Posterior vena cava (tissue), 2 donors: ENCODE measurements around the gene ARHGEF2. TPM values are rescaled to one million over a fixed set of nuclear protein-coding genes. Genes with fewer than 3 reads are reported as not detected.

Experiments used
- DNase-seq: peaks from one replicate; pipeline ENCODE4 v3.0.0-alpha.2; 2020; ENCODE audit warnings: low spot score
- intact Hi-C, 2 donors: fragments of 100-400 bp; cut with DNase I; formaldehyde crosslinking; loops; one replicate each; pipeline versions ENCODE4 v1.14.1 to v1.14.2; 2022 to 2023
- long read RNA-seq, 2 donors: library from polyadenylated mRNA; unstranded; transcript quantifications; one replicate each; pipeline ENCODE4 v2.0.0, GENCODE V29; 2020 to 2021
- total RNA-seq, 2 donors: library from RNA; stranded (reverse); fragmentation: NEBNext Ultra II Directional; extraction: Animal tissue kit (Norgen Biotek cat#: 25700); gene quantifications; one replicate each; pipeline ENCODE4 v1.2.1, GENCODE V29; 2021
- donor health status: DM: yes; HTN: yes; CAD: no.
- donor health status: DM: yes; HTN: yes; CAD: no.

Gene ARHGEF2
- total RNA-seq, result 100 to 1,000 TPM; 138 to 161 TPM
- long read RNA-seq, donor 1, partial matches to known transcripts, result 6 of 14 reads
- long read RNA-seq, donor 1, other reads (novel, unspliced or antisense), result 8 of 14 reads
- long read RNA-seq, donor 2, partial matches to known transcripts, result 15 of 38 reads
- long read RNA-seq, donor 2, other reads (novel, unspliced or antisense), result 22 of 38 reads

- intact Hi-C loops, result no loop called here
- DNase-seq, result peak; percentile 95
Observed at GRCh38 chr1:155978325-155978972, at the start of gene ARHGEF2. TSS of gene ARHGEF2 (minus strand) at chr1:155978547. CDS start at chr1:155978427, 120 bp downstream.

GRCh38 chr1:156026588-156026987, 48.2 kb upstream of the ARHGEF2 start:
- intact Hi-C loops, result no loop called here
- no peak for DNase-seq

GRCh38 chr1:156025876-156026275, 47.5 kb upstream of the ARHGEF2 start:
- DNase-seq, result no peak
- intact Hi-C loops, result no loop called here

GRCh38 chr1:156024801-156025200, 46.5 kb upstream of the ARHGEF2 start:
- DNase-seq, result no peak
- intact Hi-C loops, result no loop called here

GRCh38 chr1:156021954-156022353, 43.6 kb upstream of the ARHGEF2 start:
- no peak for DNase-seq
- intact Hi-C loops, result no loop called here

- intact Hi-C loops, result no loop called here
Observed at GRCh38 chr1:156021093-156021428, 42.7 kb upstream of the ARHGEF2 start.

GRCh38 chr1:156020293-156021092, 42.1 kb upstream of the ARHGEF2 start, which contains the start of gene SSR2:
TSS of gene SSR2 (minus strand) at chr1:156020951. CDS start at chr1:156020167, 784 bp downstream.
- intact Hi-C loops, result no loop called here
- DNase-seq, result peak; percentile 95

More at GRCh38 chr1:156021093-156021428, 42.7 kb upstream of the ARHGEF2 start:
- DNase-seq, result no peak

- intact Hi-C loops, result no loop called here
- no peak for DNase-seq
Observed at GRCh38 chr1:156019946-156020292, 41.6 kb upstream of the ARHGEF2 start.

- no peak for DNase-seq
- intact Hi-C loops, result no loop called here
Observed at GRCh38 chr1:156014829-156015228, 36.5 kb upstream of the ARHGEF2 start.

GRCh38 chr1:156012051-156012817, 33.9 kb upstream of the ARHGEF2 start:
- DNase-seq, result no peak
- intact Hi-C loops, result no loop called here

- intact Hi-C loops, result no loop called here
- no peak for DNase-seq
Observed at GRCh38 chr1:156009404-156009803, 31.1 kb upstream of the ARHGEF2 start.

GRCh38 chr1:156006666-156007376, 28.5 kb upstream of the ARHGEF2 start:
- intact Hi-C loops, result no loop called here
- no peak for DNase-seq

- intact Hi-C loops, result no loop called here
- DNase-seq, result no peak
Observed at GRCh38 chr1:156004843-156005584, 26.7 kb upstream of the ARHGEF2 start.

- DNase-seq, result no peak
- intact Hi-C loops, result no loop called here
Observed at GRCh38 chr1:156003923-156004188, 25.5 kb upstream of the ARHGEF2 start.

GRCh38 chr1:156002188-156002911, 24.0 kb upstream of the ARHGEF2 start:
- DNase-seq, result no peak

GRCh38 chr1:156001662-156002171, 23.4 kb upstream of the ARHGEF2 start:
- intact Hi-C loops, result no loop called here
- DNase-seq, result no peak

More at GRCh38 chr1:156002188-156002911, 24.0 kb upstream of the ARHGEF2 start:
- intact Hi-C loops, result no loop called here

- no peak for DNase-seq
- intact Hi-C loops, result no loop called here
Observed at GRCh38 chr1:156001021-156001661, 22.8 kb upstream of the ARHGEF2 start.
